ENCODE results near the gene PDZK1. TPM values are rescaled to one million over a fixed set of nuclear protein-coding genes. Genes with fewer than 3 reads are reported as not detected.
"Not testable (repeated sequence)": the region's sequence is repeated elsewhere in the genome, so short reads cannot be mapped to it uniquely, and the experiment has no call there.

The PDZK1 gene
- total RNA-seq: 0.07 and 0.14 TPM in 2 replicates

DNA sequence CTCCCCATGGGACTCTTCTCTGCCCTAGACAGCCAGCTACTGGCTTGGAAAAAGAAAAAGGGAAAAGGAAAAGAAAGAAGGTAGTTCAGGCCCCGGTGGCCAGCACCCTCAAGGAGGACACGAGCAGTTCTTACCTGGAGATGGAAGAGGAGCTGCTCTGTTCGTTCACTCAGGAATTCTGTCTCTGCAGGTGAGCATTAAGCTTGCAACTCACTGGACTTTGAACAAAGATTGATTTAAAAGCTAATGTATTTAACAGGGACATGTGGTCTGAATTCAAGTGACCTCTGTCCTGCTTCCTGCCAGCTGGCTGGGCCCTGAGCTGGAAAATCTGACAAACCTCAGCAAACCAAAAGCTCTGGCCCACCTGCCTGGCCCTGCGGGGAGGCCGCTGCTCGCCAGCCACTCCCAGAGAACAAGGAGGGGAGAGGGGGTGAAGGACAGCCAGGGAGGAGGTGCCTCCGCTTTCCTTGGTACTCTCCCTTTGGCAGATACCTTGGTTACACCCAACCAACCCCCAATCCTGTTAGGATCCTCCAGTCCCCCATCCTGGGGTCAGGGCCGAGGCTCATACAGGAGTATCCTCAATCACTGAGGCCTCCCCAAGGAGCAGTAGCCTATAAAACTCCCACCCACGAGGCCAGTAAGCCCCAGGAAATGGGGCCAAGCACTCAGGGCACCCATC, at the start of gene PDZK1:
Gene PDZK1 (minus strand): TSS at position 186 of the 685 bp plus-strand sequence. CDS start 19,347 bp downstream, outside the sequence.
- DNase-seq (ENCODE audit: low read depth, low spot score): no peak

- no peak for DNase-seq (ENCODE audit: low read depth, low spot score)
These were observed 44.4 kb upstream of the PDZK1 start for GRCh38 chr1:145751491-145752037.

DNA sequence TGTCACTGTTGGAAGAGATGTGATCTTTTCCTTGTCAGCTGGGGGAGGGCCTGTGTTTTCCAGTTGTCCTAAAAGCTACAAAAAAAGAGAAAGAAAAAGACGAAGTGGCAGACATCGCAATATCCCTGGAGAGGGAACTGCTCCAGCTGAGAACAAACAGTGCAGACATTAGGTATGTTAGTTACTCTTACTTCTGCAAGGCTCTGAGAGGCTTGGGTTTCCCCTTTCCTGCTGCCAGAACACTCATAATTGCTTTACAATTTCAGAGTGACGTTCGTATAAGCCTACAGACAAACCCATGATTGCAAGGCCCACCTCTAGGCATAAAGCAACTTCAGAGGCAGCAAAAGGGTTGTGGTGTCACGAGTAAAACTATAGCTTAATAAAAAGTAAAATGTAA, 43.3 kb upstream of the PDZK1 start:
- no peak for DNase-seq (ENCODE audit: low read depth, low spot score)

GRCh38 chr1:145747398-145748247, 40.5 kb upstream of the PDZK1 start:
- no peak for DNase-seq (ENCODE audit: low read depth, low spot score)

DNA sequence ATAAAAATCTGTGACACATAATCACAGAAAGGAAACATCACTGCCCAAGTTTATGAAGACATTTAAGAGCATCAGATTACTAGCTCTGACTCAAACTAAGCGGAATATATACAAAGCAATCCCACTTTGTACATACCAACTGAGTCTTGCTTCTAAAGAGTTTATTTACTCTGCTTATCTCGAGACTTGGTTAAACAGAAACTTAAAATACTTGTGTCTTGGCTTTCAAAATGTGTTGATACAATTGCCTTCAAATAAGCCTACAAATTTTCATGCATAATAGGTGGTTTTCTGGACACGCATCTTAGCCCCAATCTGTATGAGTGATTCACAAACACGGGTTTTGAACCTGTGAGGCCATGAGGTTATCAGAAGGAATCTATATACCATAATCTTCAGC, 33.1 kb upstream of the PDZK1 start:
- no peak for DNase-seq (ENCODE audit: low read depth, low spot score)

DNA sequence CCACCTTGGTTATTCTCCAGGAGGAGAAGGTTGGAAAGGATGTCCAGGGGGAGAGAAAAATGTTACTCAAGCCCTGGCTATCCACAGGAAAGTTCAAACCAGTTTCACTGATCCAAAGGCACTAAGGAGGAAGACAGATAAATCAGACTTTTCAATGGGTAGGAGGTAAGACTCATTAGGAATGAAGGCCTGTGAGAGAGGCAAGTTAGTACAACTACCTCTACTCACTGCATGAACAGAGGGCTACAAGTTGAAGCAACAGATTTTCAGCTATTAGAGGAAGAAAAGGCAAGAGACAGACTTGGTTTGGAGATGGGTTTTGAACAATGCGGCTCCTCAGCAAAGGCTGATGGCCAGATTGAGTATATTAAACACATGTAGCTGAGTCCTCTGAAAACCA, 29.0 kb upstream of the PDZK1 start:
- no peak for DNase-seq (ENCODE audit: low read depth, low spot score)

- DNase-seq (ENCODE audit: low read depth, low spot score): no peak
These were observed 23.7 kb upstream of the PDZK1 start for GRCh38 chr1:145730900-145731299.

DNA sequence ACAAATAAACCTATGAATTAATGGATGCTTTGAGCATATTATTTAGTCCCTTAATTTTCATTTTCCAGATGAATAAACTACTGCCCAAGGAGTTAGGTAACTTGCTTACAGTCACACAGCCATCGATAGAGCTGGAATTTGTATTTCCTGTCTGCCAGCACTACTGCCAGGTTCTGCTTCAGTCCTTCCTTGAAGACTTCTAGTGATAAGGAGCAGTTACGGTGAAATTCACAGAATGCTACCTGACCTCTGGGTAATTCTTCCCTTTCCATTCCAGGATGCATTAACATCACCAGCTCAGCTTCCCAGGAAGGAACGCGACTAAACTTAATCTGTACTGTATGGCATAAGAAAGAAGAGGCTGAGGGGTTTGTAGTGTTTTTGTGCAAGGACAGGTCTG, 23.3 kb upstream of the PDZK1 start:
- no peak for DNase-seq (ENCODE audit: low read depth, low spot score)

GRCh38 chr1:145729666-145730436, 22.7 kb upstream of the PDZK1 start:
- DNase-seq (ENCODE audit: low read depth, low spot score): no peak

DNA sequence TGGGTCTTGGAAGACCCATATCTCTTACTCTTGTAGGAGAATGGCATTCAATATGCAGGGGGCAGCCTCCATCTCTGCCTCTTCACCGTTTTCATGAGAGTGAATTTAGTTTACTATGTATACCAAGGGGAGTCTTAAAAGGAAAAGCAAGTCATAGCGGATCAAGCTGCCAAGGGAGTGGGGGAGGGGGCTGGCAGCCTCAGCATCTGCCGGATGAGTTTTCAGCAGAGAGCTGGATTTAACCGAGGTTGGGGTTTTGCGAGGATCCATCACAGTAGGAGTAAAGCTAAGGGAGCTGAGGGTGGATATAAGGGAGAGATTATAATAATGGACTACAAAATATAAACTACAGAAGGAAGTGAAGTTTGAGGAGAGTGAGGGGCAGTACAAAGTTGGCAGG, 22.0 kb upstream of the PDZK1 start:
- DNase-seq (ENCODE audit: low read depth, low spot score): no peak

GRCh38 chr1:145726193-145726592, 19.0 kb upstream of the PDZK1 start:
- not testable (repeated sequence) for DNase-seq (ENCODE audit: low read depth, low spot score)

DNA sequence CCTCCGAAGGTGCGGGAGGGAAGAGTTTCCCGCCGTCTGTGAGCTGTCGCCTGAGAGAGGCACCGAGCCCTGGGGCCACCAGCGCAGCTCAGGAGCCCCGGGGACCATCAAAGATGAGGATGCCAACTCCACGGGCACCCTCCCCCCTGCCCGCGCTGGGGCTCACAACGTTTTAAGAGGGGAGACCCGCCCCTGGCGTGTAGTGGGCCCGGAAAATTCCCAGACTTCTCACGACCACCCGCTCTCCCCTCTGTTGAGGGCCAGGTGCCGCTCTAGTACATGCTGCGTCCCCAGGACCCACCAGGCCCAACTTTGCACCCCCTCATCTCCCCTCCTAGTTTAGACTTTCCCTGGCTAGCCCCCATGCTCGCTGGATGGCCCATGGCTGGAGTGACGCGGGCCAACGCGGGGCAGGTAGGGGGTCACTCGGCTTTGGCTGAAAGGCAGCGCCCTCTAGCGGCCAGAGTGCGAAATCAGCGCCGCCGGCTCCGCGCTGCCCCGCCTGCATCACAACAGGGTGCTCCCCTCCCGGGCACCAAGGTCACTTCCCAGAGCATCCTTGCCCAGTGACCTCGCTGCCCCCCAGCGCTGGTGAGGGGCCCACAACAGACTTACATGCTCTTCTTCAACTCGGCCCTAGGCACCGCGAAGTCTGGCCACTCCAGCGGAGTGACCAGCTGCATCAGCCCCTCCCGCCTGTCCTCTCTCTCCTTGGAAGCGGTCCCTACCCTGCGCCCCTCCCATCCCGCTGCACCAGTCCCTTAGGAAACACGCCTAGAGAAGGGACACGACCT, 13.9 kb upstream of the PDZK1 start:
- no peak for DNase-seq (ENCODE audit: low read depth, low spot score)

GRCh38 chr1:145720556-145720877, 13.3 kb upstream of the PDZK1 start:
- no peak for DNase-seq (ENCODE audit: low read depth, low spot score)

- DNase-seq (ENCODE audit: low read depth, low spot score): no peak
These were observed 12.3 kb upstream of the PDZK1 start, which contains the start of gene CD160 for GRCh38 chr1:145719230-145720079. Gene CD160 (plus strand): TSS chr1:145719499. CDS start chr1:145728328, 8,829 bp downstream.

DNA sequence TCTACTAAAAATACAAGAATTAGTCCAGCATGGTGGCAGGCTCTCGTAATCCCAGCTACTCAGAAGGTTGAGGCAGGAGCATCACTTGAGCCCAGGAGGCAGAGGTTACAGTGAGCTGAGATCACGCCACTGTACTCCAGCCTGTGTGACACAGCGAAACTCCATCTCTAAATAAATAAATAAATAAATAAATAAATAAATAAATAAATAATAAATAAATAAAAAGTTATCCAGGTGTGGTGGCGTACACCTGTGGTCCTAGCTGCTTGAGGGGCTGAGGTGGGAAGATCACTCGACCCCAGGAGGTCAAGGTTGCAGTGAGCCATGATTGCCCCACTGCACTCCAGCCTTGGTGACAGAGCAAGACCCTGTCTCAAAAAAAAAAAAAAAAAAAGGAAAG, 11.3 kb upstream of the PDZK1 start:
- DNase-seq (ENCODE audit: low read depth, low spot score): not testable (repeated sequence)

DNA sequence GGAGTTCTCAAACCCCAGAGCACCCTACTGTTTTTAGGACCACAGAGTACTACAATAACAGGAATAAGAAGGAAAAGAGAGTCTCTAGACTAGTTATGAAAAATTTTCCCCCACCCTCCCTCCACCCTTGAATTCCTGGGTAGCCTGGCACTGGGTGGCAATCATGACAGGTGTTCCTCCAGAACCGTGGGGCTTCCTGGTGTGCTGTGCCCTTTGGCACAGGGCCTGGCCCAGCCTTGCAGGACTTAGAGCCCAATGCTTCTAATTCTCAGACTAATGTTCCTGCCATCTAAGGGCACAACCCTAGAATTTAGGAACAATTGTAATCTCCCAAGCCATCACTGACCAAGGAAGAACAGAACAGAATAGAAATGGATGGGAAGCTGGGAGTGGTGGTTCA, 10.7 kb upstream of the PDZK1 start:
- no peak for DNase-seq (ENCODE audit: low read depth, low spot score)

DNA sequence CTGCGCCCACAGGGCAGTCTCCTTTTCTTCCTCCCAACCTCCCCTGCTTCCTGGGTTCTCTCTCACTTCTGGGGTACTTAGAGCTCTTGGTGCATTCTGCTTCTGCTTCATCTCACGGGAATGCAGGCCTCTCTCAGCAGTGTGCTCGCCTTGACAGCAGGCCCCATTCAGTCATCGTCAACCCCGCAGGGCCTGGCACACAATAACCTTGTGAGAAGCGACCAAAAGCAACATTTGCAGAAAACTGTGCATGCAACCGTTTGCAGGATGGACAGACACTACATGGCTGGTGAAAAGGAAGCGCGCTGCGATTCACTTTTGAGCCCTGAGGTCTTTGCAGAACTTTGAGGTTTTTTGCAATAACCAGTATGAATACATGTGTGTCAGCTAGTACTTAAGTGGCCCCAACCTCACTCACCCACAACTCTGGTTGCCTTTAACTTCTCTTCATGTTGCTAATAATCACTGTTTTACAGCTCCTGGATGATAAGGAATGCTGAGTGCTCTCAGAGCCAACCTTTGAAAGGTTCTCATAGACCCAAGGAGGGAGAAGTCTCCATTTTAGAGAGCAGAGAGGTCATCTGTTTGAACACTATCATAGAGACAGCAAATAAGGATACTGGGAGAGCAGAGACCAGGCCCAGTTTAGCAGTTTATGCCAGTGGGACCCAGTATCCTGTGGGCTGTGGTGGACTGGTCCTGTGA, 9.6 kb upstream of the PDZK1 start:
- no peak for DNase-seq (ENCODE audit: low read depth, low spot score)

DNA sequence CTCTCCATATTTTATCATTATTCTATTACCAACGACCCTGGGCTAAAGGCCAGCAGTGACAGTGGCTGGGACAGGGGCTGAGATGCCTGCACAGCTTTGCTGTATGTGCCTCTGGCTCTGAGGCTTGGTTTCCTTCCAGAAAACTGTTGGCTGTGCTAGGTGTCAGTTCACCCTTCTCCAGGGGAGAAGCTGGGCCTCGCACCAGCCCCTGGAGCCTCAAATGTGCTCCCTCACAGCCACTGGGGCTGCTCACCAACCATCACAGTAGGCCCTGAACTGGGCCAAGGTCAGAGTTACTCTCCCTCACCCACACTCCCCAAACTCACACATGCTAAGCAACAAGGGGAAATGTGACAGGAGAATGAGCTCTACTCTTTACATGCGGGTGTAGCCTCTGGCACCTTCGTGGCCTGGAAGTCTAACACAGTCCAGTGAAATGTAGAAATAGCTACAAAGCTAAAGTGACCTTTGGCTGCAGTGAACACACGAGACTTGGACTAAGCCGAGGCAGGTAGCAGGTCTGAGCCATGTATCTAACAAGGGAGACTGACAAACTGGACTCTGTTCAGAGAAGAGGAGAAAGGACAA, 7.5 kb upstream of the PDZK1 start:
- no peak for DNase-seq (ENCODE audit: low read depth, low spot score)

DNA sequence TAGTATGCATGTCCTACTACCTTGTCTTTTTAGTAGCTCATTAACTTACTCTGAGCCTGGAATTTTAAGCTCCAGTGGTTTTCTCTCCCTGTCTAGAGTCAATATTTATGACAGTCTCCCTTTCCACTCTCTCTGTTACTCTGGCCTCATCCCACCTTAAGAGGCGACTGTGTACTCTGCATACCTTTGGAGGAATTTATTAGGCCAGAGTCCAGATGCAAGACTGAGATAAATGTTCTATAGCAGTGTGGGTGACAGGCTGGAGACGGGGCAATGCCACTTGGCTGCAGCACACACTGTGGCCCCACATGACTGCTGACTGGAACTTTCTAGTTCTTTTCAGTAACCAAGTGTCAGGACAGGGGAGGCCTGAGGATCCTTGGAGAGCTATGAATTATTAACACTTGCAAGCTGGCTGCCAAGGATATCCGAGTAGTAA, 4.1 kb upstream of the PDZK1 start:
- DNase-seq (ENCODE audit: low read depth, low spot score): no peak

Measured in pulmonary artery endothelial cell (primary cell).